Right ventricle myocardium superior (tissue), 1 donor: ENCODE results near the gene BCR. TPM values are rescaled to one million over a fixed set of nuclear protein-coding genes. Genes with fewer than 3 reads are reported as not detected.

ENCODE experiments used
- ATAC-seq: fragments of 200-7000 bp; cut with Tn5 transposase; one replicate; pipeline ENCODE4 v1.9.1; 2020; ENCODE audit warnings: mild to moderate bottlenecking; ENCODE audit not compliant: poor library complexity
- DNase-seq: peaks from one replicate; pipeline ENCODE4 v3.0.0-alpha.2; 2020
- intact Hi-C: fragments of 100-400 bp; cut with DNase I; formaldehyde crosslinking; loops from one replicate; pipeline ENCODE4 v1.11.2; 2022
- total RNA-seq: library from RNA; stranded (reverse); fragmentation: NEBNext Ultra II Directional; extraction: Animal tissue kit (Norgen Biotek cat#: 25700); gene quantifications from one replicate; pipeline ENCODE4 v1.2.1, GENCODE V29; 2021
- donor health status: DM: no; HTN: yes; CAD: no; lungs with severe emphysema.

The BCR gene
- total RNA-seq, 1 donor from 2014 or later, result 28.2 TPM

DNA sequence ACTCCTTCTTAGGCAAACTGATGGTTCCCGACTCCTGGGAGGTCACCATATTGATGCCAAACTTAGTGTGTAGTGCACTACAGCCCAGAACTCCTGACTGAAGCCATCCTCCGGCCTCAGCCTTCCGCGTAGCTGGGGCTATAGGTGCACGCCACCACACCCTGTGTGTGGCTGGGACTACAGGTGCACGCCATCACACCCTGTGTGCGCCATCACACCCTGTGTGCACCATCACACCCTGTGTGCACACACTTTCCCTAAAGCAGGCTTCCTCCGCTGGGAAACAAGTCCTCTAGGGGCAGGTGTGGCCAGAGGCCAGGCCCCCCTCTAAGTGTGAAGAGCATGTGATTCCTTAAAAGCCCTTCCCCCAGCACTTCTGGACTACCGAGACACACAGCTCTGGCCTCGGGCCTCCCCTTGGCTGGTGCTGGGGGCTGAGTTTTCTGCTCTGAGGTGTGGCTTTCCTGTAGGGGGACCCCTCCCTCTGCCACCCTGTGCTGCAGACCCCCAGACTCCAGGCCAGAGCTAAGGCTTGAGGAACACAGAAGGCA lies 81.7 kb downstream of the BCR start:
- intact Hi-C loops, result no loop called here
- ATAC-seq (no peak), DNase-seq (no peak)

DNA sequence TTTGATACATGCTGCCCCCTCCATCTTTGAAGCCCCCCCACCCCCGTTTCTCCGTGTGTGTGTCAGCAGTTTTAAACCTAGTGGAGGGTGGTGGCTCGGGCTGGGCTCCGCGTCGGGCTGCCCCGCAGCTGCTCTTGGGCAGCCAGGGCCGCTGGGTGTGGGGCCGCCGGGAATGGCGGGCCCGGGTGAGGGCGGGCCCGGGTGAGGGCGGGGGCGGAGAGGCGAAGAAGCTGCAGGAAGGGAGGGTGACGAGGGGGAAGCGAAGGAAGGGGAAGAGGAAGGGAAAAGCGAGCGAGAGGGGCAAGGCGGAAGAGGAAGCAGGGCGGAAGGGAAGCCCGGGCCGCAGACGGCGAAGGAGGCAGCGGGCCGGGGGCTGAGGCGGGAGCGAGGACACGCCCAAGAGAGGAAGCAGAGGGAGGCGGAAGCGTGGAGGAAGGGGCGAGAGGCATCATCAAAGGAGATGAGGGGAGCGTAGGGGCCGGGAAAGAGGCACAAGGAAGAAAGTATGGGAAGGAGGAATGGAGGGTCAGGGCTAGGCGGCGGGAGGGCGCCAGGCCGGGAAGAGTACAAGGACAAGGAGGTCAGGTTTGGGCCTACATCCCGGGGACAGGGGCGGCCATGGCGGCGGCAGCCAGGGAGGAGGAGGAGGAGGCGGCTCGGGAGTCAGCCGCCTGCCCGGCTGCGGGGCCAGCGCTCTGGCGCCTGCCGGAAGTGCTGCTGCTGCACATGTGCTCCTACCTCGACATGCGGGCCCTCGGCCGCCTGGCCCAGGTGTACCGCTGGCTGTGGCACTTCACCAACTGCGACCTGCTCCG lies 82.4 kb downstream of the BCR start:
- no peak for ATAC-seq
- no peak for DNase-seq

GRCh38 chr22:23263651-23264555 lies 83.6 kb downstream of the BCR start:
- DNase-seq, result no peak
- intact Hi-C loops, result no loop called here
- peak; percentile 7 for ATAC-seq

More for the DNA sequence above, 82.4 kb downstream of the BCR start:
- intact Hi-C loops, result no loop called here

- intact Hi-C loops, result no loop called here
- peak; percentile 57 for ATAC-seq
- DNase-seq, result no peak
Observed at GRCh38 chr22:23264610-23265367, 84.5 kb downstream of the BCR start.

- intact Hi-C loops, result no loop called here
- ATAC-seq (no peak), DNase-seq (no peak)
Observed at GRCh38 chr22:23265368-23265700, 85.0 kb downstream of the BCR start.

- intact Hi-C loops, result no loop called here
- ATAC-seq (no peak), DNase-seq (no peak)
Observed at GRCh38 chr22:23266780-23267179, 86.5 kb downstream of the BCR start.

DNA sequence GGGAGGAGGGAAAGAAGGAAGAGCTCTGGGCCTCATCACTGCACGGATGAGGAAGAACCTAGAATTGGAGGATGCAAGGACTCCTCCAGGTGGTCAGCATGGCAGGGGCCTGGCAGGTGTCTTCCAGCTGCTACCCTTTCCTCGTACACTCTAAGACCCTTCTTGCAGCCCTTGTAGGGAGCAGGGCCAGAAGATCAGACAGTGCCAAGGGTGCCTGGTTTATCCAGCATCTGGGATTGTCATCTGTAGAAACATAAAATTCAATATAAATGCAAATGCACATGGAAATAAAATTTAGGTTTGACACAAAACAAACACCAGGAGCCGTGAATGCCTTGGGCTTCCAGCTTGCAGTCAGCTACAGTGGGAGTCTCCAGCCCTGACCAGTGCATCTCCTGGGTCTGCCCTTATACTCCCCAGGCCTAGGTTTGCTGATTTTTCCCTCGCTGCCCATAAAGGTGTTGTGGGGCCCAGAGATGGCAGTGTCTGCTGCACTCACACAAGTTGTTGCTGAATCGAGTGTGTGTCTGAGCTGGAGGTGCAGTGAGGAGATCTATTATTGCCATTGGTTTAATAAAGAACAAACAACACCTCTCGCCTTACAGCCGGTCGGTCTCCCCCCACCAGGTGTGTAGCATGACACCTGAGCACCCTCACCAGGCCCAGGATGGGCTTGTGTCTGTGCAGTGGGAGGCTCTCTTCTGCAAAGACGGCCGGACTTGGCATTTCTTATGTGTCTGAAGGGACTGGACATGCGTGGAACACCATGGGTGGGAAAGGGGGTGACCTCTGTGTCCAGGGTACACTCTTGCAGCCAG lies 87.1 kb downstream of the BCR start:
- intact Hi-C loops, result no loop called here
- DNase-seq (no peak), ATAC-seq (no peak)

GRCh38 chr22:23268139-23268712 lies 87.9 kb downstream of the BCR start:
- DNase-seq (no peak), ATAC-seq (no peak)

GRCh38 chr22:23268877-23269276 lies 88.6 kb downstream of the BCR start:
- ATAC-seq (no peak), DNase-seq (no peak)
- intact Hi-C loops, result no loop called here

More at GRCh38 chr22:23268139-23268712, 87.9 kb downstream of the BCR start:
- intact Hi-C loops, result no loop called here

DNA sequence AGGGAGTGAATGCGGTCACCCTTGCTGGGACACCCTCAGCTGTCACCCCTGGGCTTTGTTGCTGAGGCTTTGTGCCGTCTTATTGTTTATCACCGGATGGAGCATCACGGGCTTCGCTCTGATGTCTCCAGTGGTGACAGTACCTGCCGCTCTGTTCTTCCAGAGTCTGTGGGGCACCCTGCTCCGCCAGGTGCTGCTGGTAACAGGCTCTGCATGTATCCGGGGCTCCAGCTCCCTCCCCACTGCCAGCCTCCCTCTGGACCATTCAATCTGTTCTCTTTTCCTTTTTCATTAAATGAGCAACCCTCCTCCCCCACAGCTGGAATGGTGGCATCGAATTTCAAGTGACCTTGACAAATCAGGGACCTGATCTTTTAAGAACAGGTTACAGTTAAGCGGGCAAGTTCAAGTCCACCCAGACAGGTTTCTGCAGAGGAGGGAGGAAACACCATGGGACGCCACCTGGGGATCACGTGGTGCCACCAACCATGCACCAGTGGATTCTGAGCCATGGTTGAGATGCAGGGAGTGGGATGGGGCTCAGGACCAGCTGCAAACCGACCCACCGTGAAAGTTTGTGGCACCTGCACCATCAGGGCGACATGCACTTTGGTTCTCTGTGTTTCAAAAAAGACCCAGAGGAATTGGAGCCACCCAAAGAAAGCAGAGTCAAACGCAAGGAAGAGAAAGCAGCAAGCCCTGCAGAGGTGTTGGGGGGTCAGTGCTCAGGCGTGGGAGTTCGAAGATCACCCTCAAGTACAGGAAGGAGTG lies 89.3 kb downstream of the BCR start:
- no peak for ATAC-seq
- intact Hi-C loops, result no loop called here

DNA sequence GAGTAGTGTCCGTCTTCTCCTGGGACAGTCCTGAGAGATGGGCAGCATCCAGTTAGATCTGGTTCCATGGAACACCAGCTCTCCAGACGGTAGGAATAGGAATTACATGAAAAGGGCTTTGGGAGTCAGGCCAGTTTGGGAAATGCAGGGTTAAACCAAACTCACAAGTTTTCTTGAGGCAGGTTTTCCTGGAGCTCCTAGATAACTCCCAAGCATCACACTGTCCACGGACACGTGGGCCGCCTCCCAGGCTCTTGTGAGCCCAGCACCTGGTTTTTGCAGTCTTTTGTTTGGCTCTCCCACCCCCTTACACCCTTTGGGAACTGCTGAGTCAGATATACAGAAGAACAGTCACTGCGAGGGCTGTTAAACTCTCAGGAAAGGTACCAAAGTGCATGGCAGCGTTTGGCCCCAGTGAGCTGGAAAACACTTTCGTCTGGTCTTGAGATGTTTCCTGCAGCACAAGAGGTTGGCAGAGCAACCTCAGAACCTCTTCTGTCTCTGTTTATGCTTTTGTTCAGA lies 90.0 kb downstream of the BCR start:
- intact Hi-C loops, result no loop called here
- DNase-seq (no peak), ATAC-seq (no peak)

More for the DNA sequence above, 89.3 kb downstream of the BCR start:
- DNase-seq, result no peak

DNA sequence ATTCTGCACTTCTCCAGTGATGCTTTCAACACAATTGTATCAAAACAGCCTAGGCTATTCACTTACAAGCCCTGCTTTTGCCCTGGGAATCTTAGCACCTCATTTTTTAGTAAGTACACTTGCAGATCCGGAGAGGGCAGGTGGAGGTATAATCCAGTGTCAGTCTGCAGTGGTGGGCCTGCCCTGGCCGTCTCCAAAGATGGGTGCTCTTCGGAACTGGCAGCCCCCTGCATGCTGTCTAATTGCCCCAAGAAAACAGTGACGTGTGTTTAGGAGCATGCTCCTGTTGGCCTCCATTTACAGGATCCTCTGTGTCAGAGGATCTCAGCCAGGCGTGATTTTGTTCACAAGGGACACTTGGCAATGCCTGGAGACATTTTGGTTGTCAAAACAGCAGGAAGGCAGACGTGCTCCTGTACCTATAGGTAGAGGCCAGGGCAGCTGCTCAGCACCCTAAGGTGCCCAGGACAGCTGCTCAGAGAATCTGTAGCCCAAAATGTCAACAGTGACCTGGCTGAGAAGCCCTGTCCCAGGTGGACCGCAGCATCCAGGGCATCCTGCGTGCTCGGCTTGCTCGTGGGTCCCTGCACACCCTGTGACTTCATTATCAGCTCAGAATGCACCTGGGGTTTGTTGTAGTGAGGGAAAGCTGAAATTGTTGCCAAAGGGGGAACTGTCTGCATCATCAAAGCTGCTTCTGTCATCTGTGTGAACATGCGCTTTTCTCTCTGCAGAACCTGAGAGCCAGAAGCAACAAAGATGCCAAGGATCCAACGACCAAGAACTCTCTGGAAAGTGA lies 90.7 kb downstream of the BCR start:
- intact Hi-C loops, result no loop called here
- DNase-seq (no peak), ATAC-seq (no peak)

DNA sequence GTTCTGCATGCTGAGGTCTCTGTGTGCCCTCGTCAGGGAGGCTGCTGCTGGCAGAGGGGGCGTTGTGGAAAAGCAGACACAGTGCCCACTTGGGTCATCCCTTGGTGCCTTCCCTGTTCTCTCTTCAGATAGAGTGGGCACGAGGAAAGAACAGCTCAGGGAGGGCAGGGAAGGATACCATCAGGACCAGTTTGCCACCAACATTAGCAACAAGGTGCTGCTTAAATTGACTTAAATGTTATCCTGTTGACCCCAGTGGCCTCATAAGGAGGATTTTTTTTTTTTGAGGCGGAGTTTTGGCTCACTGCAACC lies 91.2 kb downstream of the BCR start:
- ATAC-seq (no peak), DNase-seq (no peak)
- intact Hi-C loops, result no loop called here

DNA sequence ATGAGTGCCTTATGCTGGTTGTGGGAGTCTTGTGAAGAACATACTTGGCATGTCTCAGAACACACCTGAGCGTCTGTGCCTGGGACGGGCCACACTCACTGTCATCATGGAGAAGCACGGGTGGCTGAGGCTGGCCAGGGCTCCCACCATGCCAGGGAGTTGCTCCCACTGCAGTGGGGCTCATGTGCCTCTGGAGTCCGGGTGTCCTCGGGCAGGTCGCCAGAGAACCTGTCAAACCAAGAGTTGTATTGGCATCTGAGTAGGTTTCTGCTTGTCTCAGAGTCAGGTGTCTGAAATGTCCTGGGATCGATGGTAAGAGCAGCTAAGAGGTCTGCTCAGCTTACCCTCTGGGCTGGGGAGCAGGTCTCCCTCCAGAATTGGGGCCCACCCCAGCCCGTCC lies 92.1 kb downstream of the BCR start:
- ATAC-seq (no peak), DNase-seq (no peak)
- intact Hi-C loops, result no loop called here

- no peak for DNase-seq
- intact Hi-C loops, result no loop called here
- ATAC-seq, result no peak
Observed at GRCh38 chr22:23272834-23273233, 92.5 kb downstream of the BCR start.

GRCh38 chr22:23273445-23274145 lies 93.3 kb downstream of the BCR start:
- intact Hi-C loops, result no loop called here
- no peak for DNase-seq
- no peak for ATAC-seq
